ENCODE measurements around the gene ITGB1BP2. TPM values are rescaled to one million over a fixed set of nuclear protein-coding genes. Genes with fewer than 3 reads are reported as not detected.

ITGB1BP2 gene
- total and polyA plus RNA-seq, 2 of the 13 experiments (the other 11 are each of a cell fraction or from before 2014, with no cell fraction given) = 0.90 to 2.2 TPM

DNA sequence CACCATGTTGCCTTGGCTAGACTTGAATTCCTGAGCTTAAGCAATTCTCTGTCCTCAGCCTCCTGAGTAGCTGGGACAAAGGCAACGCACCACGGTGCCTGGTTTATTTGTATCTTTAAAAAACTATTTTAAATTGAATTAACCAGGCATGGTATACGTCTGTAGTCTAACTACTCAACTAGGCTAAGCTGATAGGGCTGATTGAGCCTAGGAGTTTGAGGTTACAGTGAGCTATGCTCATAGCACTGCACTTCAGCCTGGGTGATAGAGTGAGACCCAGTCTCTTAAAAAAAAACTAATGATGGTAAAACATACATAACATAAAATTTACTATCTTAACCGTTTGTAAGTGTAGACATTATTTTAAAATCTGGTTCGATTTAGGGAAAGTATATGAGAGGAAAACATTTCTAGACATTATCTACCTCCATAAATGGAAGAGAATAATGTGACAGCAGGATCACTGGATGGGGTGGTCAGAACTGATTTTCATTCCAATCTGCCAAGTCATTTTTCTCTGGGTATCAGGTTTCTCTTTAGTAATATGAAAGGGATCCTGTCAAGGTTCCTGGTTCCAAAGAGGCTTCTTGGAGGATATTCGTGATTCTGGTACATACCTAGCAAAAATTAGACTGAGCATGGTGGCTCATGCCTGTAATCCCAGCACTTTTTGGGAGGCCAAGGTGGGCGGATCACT, 8.7 kb upstream of the ITGB1BP2 start (continued):
- TF ChIP-seq ZNF773 (CRISPR knock-in tag; IDR thresholded peaks at IDR 0.05; ENCODE audit: borderline replicate concordance) (no peak), SP1 (IDR thresholded peaks at IDR 0.05) (no peak), SP1 (CRISPR knock-in tag; IDR thresholded peaks at IDR 0.05) (no peak), HIVEP1 (CRISPR knock-in tag; IDR thresholded peaks at IDR 0.05) (no peak), HNRNPL (IDR thresholded peaks at IDR 0.05; ENCODE audit: low read depth, low read length) (no peak), NR3C1 (CRISPR knock-in tag; IDR thresholded peaks at IDR 0.05) (no peak), ZNF317 (CRISPR knock-in tag; IDR thresholded peaks at IDR 0.05) (no peak)
- TF ChIP-seq, protein P1, sequence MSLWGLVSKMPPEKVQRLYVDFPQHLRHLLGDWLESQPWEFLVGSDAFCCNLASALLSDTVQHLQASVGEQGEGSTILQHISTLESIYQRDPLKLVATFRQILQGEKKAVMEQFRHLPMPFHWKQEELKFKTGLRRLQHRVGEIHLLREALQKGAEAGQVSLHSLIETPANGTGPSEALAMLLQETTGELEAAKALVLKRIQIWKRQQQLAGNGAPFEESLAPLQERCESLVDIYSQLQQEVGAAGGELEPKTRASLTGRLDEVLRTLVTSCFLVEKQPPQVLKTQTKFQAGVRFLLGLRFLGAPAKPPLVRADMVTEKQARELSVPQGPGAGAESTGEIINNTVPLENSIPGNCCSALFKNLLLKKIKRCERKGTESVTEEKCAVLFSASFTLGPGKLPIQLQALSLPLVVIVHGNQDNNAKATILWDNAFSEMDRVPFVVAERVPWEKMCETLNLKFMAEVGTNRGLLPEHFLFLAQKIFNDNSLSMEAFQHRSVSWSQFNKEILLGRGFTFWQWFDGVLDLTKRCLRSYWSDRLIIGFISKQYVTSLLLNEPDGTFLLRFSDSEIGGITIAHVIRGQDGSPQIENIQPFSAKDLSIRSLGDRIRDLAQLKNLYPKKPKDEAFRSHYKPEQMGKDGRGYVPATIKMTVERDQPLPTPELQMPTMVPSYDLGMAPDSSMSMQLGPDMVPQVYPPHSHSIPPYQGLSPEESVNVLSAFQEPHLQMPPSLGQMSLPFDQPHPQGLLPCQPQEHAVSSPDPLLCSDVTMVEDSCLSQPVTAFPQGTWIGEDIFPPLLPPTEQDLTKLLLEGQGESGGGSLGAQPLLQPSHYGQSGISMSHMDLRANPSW (CRISPR knock-in tag; IDR thresholded peaks at IDR 0.05; ENCODE audit: borderline replicate concordance) = no peak
- TF ChIP-seq, protein P2, sequence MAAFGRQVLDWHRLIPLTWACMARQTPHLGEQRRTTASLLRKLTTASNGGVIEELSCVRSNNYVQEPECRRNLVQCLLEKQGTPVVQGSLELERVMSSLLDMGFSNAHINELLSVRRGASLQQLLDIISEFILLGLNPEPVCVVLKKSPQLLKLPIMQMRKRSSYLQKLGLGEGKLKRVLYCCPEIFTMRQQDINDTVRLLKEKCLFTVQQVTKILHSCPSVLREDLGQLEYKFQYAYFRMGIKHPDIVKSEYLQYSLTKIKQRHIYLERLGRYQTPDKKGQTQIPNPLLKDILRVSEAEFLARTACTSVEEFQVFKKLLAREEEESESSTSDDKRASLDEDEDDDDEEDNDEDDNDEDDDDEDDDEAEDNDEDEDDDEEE (CRISPR knock-in tag; IDR thresholded peaks at IDR 0.05) = no peak
- TF ChIP-seq, protein P3, sequence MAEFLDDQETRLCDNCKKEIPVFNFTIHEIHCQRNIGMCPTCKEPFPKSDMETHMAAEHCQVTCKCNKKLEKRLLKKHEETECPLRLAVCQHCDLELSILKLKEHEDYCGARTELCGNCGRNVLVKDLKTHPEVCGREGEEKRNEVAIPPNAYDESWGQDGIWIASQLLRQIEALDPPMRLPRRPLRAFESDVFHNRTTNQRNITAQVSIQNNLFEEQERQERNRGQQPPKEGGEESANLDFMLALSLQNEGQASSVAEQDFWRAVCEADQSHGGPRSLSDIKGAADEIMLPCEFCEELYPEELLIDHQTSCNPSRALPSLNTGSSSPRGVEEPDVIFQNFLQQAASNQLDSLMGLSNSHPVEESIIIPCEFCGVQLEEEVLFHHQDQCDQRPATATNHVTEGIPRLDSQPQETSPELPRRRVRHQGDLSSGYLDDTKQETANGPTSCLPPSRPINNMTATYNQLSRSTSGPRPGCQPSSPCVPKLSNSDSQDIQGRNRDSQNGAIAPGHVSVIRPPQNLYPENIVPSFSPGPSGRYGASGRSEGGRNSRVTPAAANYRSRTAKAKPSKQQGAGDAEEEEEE (CRISPR knock-in tag; IDR thresholded peaks at IDR 0.05; ENCODE audit: borderline replicate concordance) = no peak
- TF ChIP-seq, protein P4, sequence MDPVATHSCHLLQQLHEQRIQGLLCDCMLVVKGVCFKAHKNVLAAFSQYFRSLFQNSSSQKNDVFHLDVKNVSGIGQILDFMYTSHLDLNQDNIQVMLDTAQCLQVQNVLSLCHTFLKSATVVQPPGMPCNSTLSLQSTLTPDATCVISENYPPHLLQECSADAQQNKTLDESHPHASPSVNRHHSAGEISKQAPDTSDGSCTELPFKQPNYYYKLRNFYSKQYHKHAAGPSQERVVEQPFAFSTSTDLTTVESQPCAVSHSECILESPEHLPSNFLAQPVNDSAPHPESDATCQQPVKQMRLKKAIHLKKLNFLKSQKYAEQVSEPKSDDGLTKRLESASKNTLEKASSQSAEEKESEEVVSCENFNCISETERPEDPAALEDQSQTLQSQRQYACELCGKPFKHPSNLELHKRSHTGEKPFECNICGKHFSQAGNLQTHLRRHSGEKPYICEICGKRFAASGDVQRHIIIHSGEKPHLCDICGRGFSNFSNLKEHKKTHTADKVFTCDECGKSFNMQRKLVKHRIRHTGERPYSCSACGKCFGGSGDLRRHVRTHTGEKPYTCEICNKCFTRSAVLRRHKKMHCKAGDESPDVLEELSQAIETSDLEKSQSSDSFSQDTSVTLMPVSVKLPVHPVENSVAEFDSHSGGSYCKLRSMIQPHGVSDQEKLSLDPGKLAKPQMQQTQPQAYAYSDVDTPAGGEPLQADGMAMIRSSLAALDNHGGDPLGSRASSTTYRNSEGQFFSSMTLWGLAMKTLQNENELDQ (CRISPR knock-in tag; IDR thresholded peaks at IDR 0.05; ENCODE audit: borderline replicate concordance) = no peak
